ENCODE measurements around the gene ACOXL.
"Not testable (repeated sequence)": the region's sequence is repeated elsewhere in the genome, so short reads cannot be mapped to it uniquely, and the experiment has no call there.

GRCh38 chr2:110698253-110698652, 34.1 kb upstream of the ACOXL start:
- TF ChIP-seq CTCF, POLR2A (IDR thresholded peaks at IDR 0.05): not testable (repeated sequence)
